Renal pelvis (tissue), 4 donors: ENCODE data around the gene USP46. TPM values are rescaled to one million over a fixed set of nuclear protein-coding genes. Genes with fewer than 3 reads are reported as not detected.
A peak's percentile ranks its signal among the peaks of the same experiment; 100 is the strongest.

Source experiments
- DNase-seq: peaks from one replicate; pipeline ENCODE4 v3.0.0-alpha.2; 2013
- polyA plus RNA-seq, 3 donors: library from polyadenylated mRNA; unstranded; fragments of 120-200 nt; gene quantifications; one replicate each; pipeline ENCODE4 v1.2.1, GENCODE V29; 2013; ENCODE audit not compliant: insufficient read length in 3 of 3

USP46 gene
- polyA plus RNA-seq, 3 donors: 29.4 to 32.2 (median 30.6) TPM

DNA sequence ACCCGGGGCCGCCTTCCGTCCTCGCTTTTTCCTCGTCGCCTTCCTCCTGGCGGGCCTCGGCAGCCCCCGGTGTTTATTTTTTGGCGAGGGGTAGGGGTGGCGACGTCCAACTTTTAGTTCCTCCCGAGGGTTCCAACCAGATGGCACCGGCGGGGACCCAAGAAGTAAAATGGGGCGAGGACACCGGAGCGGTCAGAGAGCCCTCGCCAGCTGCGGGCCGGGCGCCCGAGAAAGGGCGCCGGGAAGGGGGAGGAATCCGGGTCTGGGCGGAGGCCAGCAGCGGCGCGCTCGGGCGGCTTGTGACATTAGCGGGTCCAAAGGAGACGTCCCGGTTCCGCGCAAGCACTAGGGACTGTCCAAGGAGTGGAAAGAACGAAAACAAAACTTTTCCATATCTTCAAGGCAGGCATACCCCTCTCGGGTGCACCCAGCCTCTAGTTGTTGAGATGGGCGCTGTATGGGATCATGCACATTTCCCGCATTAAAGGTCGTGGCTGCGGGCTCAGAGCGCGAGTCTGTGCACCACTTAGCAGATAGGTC lies 691 bp upstream of the USP46 start:
- peak; percentile 21 for DNase-seq

DNA sequence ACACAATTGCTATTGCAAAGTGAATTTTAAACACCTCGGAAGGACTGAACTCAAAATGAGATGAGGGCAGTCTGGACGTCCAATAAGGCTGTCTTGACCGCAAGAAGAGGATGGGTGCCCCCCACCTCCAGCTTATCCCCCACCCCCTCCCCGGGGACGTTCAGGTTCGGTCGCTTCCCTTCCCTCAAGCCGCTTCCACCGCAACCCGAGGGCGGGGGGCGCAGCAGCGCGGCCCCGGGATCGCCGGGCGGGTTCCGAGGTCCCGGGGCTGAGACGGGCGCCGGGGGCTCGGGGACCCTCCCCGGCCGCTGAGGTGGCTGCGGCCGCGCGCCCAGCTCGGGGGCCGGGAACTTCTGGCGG lies 480 bp downstream of the USP46 start:
- DNase-seq: peak; percentile 14

- DNase-seq: peak; percentile 78
These were observed 1.2 kb downstream of the USP46 start for GRCh38 chr4:52657618-52658501.

GRCh38 chr4:52657292-52657617 lies 1.8 kb downstream of the USP46 start:
- no peak for DNase-seq

DNA sequence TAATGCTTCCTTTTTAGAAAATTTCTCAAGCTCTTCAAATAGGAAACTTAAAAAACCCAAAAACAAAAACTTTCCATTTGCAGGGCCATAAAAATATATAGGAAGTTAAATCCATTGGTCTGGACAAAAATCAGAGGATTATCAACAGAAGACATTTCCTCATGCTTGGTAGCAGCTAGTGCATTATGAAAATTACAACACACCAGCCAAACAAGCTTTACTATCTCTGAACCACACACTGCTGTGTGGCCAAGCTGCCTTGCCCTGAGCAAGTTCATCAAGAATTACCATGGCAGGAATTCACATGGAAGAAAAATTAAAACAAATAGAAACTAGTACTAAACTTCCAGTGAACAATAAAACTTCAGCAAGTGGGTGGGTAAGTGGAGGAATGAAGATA lies 3.6 kb downstream of the USP46 start:
- DNase-seq: no peak

- no peak for DNase-seq
These were observed 7.0 kb downstream of the USP46 start for GRCh38 chr4:52651996-52652672.

- no peak for DNase-seq
These were observed 10.3 kb downstream of the USP46 start for GRCh38 chr4:52648836-52649235.

GRCh38 chr4:52646741-52647140 lies 12.4 kb downstream of the USP46 start:
- no peak for DNase-seq

DNA sequence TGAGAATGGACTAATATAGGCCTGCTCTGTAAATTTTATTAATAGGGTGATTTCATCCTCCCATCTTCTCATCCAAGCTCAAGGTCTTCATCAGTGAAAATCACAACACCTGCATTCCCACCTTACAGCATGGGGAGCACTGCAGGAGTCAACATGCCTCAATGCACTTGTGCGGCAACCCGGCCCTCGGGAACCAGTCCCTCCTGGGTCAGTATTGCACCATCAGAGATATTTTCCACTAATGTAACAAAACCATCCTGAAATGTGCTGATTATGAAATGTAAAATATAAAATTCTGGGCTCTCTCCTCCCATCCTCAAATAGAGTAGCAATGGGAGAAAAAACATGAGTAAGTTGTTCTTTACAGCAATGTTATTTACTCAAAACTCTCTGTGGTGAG lies 13.0 kb downstream of the USP46 start:
- DNase-seq: no peak

- no peak for DNase-seq
These were observed 13.8 kb downstream of the USP46 start for GRCh38 chr4:52645300-52645699.

DNA sequence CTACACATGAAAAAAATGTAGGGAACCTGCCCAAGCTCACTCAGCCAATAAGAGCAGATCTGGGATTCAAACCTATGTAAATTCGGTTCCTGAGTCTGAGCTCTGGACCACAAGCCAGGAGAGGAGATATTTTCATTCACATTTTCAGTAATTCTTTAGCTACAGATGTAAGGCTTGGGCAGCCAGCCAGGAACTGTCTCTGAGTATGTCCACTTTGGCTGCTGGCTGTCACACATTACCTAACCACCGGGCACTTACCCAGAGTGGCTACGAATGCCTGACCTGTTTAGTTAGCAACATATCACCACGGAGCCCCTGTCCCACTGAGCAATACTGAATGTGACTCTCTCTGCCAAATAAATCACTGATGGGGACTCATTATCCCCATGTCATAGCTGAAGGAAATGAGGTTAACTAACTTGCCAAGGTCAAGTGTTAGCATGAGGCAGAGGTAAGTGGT lies 15.3 kb downstream of the USP46 start:
- DNase-seq: no peak

- DNase-seq: no peak
These were observed 15.9 kb downstream of the USP46 start for GRCh38 chr4:52643190-52643589.

GRCh38 chr4:52641854-52642563 lies 17.1 kb downstream of the USP46 start:
- DNase-seq: no peak

- no peak for DNase-seq
These were observed 18.1 kb downstream of the USP46 start for GRCh38 chr4:52640808-52641565.

DNA sequence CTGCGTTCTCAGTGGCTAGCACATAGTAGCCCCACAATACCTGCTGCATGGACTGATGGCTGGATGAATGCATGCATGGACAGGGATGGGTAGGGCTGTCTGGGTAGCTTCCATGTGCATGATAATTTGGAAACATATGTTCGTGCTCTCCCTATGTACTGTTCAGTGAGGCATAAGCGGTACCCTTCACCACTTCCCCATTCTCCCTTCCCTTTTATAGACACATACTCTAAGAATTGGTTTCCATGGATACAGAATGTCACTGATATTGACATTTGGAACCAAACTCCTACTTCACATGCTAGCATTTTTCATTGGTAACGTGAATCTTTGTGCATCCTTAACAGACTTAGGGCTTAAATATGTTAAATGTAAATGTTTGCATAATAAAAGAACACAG lies 20.4 kb downstream of the USP46 start:
- DNase-seq: no peak

GRCh38 chr4:52637116-52637515 lies 22.0 kb downstream of the USP46 start:
- no peak for DNase-seq

- DNase-seq: no peak
These were observed 23.5 kb downstream of the USP46 start for GRCh38 chr4:52635560-52635959.

DNA sequence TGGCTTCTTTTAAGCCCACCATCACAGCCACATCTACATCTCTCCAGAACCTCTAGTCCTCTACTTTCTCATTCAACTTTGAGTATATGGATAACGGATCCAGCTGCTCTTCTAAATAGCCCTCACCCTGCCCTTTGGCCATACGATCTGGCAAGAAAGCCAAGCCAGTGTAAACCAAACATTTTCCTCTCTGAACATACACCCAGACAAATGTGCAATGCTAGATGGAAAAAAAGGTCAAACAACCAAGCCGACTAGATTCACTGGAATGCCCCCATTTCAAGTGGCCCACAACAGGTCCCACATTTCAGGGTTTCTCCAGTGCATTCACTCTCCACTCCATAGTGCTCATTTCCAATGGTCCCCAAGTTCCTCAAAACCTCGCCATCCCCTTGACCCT lies 24.0 kb downstream of the USP46 start:
- DNase-seq: no peak

DNA sequence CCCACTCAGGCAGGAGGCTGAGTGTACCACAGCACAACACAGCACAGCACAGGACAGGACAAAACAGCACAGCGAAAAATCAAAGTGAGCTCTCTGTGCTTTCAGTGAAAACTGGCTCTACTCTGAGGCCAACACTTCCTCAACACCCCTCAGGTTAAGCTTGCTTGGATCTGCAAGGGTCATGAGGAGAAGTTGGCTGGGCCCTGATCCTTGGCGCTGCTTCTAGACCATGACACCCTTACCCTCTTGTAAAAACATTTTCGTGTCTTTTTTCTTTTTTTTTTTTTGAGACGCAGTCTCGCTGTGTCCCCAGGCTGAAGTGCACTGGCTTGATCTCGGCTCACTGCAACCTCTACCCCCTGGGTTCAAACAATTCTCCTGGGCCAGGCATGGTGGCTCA lies 25.3 kb downstream of the USP46 start:
- no peak for DNase-seq

DNA sequence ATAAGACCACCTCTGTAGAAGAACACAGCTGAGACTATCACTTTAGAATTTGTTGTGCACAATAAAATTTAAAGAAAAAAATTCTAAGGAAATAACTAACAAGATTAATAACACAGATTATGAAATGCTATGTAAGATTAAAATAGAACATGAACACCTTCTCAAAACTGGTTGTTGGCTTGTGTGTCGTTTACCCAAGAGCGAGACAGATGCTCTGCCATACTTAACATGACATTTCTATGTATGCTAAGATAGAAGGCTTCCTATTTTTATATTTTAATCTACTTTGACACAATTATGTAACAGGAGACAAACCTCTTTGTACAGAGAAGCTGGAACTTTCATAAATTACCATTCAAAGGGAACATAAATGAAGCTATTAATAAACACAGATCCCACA lies 30.1 kb downstream of the USP46 start:
- no peak for DNase-seq

GRCh38 chr4:52628543-52628942 lies 30.6 kb downstream of the USP46 start:
- no peak for DNase-seq

DNA sequence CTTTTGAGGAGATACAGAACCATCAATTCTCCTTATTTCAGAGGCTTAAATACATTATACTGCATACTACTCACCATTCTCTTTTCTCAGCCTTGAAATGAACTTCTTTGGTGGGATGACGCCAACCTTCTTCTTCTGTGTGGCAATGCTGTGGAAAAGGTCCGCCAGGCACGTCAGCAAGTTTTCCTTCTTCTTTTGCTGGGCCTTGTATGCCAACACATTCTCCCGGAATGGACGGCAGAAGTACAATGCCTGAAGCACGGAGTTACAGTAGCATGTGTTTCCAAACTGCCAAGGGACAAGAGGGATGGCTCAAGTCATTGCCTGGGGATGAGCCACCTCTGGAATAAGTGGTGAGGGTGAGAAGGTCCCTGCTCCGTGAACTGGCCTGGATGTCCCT lies 31.2 kb downstream of the USP46 start:
- DNase-seq: no peak
